GM19438 (cell line): ENCODE measurements around the gene WDR86.
A peak's percentile ranks its signal among the peaks of the same experiment; 100 is the strongest.

Source experiments
- ATAC-seq: cut with Tn5 transposase; IDR thresholded peaks from one replicate; pipeline ENCODE4 v1.9.1; 2021; ENCODE audit warnings: low read depth; ENCODE audit not compliant: unreplicated experiment

The WDR86 gene

DNA sequence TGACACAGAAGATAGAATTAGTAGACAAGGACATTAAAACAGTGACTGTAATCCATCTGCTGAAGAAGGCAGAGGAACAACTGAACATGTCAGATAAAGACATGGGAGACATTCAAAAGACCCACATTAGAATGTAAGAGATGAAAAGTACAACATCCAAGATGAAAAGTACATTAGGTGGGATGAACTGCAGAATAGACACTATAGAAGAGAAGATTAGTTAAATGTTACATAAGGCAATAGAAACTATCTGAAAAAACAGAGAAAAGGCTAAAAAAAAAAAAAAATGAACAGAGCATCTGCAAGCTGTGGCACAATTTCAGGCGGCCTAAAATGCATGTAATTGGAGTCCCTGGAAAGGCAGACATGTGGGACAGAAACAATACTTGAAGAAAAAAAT, 46.7 kb downstream of the WDR86 start:
- no peak for ATAC-seq

DNA sequence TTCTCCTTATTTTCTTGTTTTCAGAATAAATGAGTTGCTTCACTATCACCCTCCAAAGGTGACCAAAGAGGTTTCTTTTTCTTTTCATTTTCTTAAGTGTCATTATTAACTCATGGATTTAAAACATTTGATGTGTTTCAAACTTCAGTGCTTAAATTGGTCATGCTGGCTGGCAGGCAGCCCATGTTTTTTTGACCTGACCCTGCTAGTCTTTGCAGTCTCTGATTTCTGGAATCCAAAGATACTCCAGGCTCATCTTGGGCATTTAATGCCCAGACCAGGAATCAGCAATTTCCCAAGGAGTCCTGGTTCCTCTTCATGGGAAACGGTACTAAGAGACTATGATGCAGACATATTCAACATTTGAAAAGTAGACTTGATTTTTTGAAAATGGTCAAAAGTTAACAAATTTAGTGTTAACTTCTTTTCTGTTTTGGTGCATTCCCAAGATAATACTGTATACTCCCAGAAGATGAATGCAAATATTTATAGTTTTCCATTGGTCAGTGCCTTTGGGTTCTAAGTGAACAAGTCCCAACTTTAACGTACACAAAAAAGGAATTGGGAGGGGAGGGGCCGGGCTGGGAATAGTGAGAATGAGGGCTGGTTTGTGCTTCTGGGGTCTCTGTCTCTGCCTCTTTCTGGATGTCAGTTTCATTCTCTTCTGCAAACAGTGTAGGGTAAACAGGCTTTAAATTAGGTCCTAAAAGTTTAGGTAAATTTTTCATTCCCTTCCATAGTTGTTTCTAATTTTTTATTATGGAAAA, 48.5 kb downstream of the WDR86 start:
- no peak for ATAC-seq

DNA sequence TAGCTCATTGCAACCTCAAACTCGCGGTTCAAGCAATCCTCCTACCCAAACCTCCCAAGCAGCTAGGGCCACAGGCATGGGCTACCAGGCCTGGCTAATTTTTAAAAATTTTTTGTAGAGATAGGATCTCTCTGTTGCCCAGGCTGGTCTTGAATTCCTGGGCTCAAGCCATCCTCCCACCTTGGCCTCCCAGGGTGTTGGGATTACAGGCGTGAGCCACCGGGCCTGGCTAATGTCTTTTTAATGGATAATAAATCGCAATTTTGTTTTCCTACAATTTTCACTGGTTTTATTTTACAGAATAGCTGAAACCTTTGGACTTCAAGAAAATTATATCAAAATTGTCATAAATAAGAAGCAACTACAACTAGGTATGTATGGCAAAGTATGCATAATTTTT, 57.3 kb downstream of the WDR86 start:
- no peak for ATAC-seq

DNA sequence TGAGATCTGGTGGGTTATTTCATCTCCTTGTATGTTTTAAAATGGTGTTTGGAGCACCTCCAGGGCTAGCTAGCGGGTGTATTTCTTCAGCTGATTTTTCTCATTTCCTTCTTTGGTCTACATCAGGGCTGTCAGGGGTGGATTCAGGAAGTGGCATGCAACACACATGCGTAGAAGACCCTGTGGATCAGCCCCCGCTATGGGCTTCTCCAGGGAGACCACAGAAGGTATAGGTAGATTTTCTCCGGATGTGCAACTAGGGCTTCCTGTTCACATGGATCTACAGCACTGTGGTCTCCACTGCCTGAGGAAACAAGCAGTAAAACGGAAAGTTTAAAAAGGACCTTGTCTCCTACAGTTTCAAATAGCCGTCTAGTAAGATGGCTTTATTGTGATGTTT, 57.9 kb downstream of the WDR86 start:
- peak; percentile 29 for ATAC-seq

DNA sequence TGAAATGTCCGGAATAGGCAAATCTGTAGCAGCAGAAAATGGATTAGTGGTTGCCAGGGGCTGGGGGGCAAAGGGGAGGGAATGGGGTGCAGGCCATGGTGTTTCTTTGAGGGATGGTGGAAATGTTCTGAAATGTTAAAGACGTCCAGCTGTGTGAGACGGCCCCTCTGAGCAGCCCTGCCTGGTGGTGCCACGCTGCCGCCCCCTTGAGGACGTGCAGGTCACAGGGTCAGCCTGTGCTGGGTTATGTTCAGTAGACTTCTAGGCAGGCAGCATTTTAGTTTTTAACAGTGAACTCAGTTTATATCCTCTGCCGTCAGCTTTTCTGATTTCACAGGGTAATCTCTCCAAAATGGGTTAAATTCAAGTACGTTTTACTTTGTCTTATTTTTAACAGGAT, 58.8 kb downstream of the WDR86 start:
- no peak for ATAC-seq

DNA sequence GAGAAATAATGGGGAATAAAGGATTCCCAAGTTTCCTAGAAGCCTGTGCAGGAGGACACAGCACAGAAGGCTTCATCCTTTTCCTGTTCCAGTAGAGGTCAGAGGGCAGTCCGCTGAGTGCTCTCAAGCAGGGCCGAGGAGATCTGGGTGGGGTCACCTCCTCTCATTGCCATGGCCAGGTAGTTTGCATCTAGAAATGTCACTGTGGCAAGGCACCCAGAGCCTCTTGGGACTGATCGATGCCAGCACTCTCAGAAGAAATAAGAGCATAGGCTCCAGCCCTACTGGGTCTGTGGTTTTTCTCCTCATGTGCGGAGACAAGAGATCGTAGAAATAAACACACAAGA, 60.4 kb downstream of the WDR86 start:
- peak; percentile 41 for ATAC-seq

DNA sequence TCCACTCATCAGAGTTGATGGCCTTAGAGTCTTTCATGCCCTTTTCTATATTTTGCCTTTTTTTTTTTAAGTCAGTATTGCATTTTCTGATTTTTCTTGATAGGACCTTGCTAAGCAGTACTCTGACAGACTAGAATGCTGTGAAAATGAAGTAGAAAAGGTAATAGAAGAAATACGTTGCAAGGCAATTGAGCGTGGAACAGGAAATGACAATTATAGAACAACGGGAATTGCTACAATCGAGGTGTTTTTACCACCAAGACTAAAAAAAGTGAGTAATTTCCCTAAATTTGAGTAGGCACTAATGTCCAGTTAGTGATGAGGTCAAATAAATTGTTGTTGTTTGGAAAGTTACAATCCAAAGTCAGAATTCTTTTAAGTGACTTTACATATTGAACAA, 60.9 kb downstream of the WDR86 start:
- ATAC-seq, result no peak

DNA sequence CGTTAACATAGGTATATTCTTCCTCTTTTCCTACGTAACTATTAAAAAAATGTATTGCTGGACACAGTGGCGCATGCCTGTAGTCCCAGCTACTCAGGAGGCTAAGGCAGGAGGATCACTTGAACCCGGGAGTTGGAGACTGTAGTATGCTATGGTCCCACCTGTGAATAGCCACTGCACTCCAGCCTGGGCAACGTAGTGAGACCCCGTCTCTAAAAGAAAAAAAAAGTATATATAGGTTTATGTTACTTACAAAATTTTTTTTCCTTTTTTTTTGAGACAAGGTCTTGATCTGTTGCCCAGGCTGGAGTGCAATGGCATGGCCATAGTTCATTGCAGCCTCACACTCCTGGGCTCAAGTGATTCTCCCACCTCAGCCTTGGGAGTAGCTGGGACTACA, 62.6 kb downstream of the WDR86 start:
- ATAC-seq, result no peak

DNA sequence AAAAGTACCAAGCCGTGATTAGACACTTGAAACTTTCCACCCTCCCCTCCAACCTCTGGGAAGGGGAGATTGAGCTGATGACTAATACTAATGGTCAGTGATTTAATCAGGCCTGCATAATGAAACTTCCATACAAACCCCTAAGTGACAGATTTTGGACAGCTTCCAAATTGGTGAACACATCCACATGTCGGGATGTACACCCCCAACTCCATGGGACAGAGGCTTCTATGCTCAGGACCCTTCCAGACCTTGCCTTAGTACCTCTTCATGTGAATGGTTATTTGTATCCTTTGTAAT, 63.4 kb downstream of the WDR86 start:
- ATAC-seq, result no peak

DNA sequence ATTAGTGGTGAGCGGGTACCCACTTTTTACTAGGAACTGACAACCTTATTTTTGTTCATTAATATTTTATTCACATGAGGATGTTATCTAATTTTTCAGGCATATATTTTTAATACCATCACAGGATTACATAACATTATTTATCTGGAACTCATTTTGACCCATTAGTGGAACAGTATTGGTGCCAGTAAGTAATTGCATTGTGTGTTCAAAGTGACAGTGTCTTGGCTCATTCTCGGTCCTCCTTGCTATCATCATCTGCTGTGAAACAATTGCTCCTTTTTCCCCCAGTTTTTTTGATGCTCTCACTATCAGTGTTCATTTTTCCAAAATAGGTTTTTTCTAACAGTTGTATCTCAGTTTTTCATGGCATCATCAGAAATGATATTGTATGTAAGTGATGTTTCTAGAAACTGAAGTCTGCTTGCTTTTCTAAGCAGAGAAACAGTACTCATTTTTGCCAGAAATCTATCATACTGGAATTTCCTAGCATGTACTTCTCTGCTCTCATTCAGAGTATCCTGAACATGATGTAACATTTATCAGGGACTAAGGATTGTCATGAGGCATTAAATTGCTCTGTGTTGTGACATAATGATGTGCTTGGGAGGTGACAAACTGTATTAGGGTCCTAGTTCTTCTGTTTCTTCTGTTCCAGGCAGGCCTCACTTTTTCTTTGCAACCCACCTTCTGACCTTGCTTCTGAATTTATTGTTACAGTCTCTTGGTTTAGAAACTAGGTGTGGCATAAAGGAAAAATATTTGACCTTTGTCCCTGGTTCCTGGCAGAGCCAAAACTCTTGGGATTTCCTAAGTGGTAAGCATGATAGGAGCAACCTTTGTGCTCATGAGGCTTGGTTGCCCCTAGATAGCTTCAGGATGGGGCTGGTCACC, 64.0 kb downstream of the WDR86 start:
- no peak for ATAC-seq

DNA sequence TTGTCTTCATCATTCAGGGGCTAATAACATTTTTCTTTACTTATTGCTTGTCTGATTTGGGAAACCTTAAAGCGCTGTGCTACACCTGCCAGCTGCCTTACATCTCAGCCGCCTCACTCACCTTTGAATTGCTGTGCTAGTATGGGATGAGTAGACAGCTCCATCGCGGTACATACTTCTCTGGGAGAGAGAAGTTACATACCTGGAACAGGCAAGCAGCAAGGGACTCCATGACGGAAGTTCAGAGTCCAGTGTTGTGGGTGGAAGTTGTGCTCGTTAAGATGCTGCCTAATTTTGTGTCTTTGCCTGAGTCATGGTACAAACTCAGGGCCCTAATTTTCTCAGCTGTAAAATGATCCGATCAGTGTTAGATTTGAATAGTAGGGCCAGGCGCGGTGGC, 66.3 kb downstream of the WDR86 start:
- no peak for ATAC-seq

DNA sequence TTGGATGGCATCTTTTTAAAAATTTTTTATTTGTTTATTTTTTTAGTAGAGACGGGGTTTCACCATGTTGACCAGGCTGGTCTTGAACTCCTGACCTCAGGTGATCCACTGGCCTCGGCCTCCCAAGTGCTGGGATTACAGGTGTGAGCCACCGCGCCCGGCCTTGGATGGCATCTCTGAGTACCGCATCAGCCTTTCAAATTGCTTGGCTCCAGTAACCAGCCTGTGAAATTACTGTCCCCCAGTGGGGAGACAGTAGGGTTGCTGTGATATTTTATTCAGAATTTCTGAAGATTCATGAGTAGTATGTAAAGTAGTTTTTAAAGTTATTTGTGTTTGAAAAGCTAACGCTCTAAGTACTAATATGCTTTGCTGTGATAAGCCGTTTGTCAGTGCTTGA, 67.0 kb downstream of the WDR86 start:
- no peak for ATAC-seq

DNA sequence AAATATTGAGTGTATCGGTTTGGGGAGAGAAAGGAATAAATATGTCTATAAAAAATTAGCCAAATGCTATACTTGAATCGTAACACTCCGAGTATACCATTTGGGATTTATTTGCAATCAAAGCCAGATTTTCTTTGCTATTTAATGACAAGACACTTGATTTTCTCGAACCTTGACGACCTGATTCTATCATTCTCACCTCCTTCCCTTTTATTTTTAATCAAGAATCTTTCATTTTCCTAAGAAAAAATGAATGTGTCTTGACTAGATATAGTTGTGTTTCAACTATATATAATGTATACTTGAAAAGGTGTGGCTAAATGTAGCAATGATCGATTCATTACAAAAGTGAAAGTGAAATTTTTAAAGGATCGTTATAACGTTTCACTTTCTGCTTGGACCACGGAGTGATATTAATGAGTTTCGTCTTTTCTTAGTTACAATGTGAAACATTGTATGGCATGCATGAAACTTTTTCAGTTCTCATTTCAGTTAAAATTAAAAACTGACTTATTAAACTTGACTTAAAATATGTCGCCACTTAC, 67.7 kb downstream of the WDR86 start:
- ATAC-seq, result peak; percentile 58

DNA sequence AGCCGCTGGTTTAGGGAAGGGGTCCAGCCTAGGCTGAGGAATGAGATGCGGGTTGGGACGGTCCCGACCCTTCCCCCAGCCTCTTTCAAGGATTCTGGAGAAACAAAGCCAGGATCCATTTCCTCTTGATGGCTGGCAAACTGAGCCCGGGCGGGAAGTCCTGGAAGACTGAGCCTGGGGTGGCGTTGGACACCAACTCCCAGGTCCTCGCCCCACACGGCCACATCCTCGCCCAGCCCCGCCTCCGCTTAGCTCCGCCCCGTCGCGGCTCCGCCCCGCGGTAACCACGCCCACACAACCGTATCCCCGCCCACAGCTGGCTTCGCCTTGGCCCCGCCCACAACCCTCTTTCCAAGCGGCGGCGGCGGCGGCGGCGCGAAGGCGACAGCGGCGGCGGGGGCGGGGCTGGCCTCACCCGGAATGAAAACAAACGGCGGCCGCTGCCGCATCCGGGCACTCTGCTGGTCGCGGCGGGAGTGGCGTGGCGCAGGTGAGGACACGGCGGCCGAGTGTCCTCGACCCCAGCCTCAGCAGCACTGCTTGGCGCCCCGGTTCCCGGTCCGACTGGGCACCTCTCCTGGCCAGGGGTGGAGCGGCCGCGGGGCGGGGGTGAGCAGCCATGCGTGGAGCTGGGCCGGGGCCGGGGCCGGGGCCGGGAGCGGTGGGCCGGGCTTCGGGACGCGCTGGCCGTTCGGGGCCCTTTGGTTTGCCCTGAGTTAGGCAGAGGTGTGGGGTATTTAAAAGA, 68.3 kb downstream of the WDR86 start, which contains the start of gene NUB1:
Gene NUB1, plus strand, starts transcription at position 456 of the 745 bp plus-strand sequence. CDS start 3,538 bp downstream, outside the sequence.
- peak; percentile 51 for ATAC-seq

DNA sequence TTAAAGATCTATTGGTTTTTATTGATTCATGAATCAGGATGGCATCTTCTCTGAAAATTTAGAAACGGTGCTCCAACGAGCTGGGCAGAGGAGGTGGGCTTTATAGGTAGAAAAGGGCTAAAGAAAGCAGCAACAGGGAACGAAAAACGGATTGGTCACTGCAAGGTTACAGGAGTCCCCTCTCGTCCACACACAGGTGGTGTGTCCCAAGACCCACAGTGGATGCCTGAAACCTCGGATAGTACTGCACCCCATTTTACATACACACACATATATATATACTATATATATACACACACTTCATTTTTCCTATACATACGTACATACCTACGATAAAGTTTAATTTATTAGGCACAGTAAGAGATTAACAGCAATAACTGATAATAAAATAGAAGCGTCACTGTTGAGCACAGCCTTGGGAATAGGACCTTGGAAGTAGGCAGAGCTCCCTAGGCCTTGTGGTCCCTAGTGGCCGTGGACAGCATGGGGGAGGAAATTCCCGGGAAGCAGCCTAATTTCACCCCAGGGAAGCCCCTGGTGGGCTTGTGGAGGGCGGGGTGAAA, 69.0 kb downstream of the WDR86 start:
- ATAC-seq, result no peak

DNA sequence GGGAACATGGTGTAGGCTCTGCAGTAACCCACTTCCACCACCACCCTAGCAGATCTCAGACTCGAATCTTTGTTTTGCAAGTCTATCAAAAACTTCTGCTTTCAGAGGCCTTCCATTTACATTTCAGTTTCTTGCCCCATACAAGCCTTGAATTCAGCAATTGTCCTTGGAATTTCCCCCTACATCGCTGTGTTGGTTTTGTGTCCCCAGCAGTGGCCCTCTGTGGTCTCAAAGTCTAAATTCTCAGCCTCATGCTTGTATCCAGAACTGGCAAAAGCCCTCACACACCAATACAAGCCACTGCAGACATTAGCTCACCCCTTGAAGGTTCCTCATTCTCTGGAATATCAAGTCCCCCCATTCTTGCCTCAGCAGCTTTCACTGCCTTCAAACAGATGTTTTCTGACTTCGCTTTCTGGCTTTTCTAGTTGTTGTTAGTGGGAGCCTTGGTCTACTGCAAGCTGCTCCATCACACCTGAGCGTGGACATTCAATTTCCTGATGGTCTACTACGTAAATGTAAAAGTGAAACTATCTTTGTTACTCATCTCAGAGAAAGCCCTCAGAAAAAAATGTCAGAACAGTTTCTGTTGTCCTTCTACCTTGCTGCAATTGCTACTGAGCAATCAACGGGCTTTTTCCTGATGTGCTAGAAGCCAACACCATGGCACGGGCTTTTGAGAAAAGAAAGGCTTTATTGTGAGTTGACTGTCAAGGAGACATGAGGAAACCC, 70.0 kb downstream of the WDR86 start:
- peak; percentile 49 for ATAC-seq

DNA sequence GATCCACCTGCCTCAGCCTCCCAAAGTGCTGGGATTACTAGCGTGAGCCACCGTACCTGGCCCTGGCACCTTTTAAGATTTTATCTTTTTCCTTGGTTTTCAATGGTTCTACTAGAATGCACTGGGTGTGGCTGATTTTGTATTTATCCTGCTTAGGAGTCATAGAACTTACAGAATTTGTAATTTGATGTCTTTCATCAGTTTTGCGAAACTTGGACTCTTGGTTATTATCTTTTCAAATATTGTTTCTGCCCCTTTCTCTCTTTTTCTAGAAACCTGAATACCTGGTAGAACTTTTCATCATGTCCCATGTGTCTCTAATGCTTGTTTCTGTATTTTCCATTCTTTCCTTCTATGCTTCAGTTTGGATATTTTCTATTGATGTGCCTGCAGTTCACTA, 71.0 kb downstream of the WDR86 start:
- no peak for ATAC-seq

DNA sequence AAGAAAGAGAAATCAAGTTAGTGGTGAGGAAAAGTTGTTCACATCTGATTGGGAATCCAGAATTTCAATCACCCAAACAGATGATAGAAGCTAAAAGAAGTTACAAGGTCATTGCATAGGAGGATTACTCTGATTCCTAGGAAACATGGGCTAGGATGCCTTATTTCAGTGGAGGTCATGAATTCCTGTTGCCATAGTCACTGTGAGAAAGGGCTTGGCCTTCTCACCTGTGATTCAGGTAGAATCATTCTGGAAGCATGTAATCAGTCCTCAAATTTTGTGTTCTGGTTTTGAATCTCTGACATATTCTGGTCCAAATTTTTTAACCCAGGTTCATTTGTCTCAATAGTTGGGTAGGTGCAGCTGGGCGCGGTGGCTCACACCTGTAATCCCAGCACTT, 72.5 kb downstream of the WDR86 start:
- ATAC-seq, result no peak

DNA sequence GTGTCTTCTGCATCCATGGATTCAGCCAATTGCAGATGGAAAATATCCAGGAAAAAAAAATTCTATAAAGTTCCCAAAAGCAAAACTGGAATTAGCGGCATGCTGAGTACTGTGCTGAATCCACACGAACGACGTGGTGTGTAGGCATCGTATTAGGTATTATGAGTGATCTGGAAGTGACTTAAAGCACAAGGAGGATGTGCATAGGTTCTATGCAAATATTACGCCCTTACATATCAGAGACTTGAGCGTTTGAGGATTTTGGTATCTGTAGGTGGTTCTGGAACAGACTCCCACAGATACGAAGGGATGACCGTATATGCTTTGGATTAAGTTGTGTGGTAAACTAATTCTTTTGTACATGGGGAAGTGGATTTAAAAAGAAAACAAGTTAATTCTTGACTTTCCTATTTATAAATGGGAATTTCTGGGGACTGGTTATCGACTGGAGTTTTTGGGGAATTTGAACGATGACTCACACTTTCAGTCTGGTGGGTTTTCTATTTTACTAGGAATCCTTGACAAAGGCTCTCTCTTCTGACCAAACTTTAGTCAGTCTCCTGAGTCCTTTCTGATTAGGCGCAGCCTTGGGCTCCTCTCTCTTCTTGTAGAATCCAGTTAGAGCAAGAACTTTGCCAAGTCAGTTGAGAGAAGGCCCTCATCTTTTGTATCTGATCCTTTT, 73.7 kb downstream of the WDR86 start:
- ATAC-seq, result no peak

DNA sequence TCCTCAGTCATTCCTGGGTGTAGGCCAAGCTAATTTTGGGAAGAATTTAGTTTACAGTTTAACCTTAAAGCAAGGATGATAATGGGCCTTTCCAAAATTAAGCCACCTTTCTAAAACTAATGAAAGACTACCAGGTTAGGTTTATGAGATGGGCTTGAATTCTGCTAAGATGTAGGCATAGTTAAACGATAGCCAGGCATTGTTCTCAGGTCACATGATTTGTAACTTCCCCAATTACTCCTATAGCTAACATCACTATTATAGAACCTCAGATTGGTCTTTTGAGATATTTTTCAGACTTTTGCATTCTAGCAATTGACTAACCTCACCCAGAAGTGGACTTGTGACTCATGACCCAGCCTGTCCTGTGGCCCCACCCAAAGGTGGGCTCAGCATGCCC, 75.2 kb downstream of the WDR86 start:
- ATAC-seq, result no peak
